D341Med (cell line): ENCODE data around the gene NPHP3.
"Not testable (repeated sequence)": the region's sequence is repeated elsewhere in the genome, so short reads cannot be mapped to it uniquely, and the experiment has no call there.

ENCODE experiments used
- DNase-seq: peaks from one replicate; pipeline ENCODE4 v3.0.0; 2012; ENCODE audit warnings: low spot score

NPHP3 gene

GRCh38 chr3:132641837-132642538, 80.2 kb downstream of the NPHP3 start:
- DNase-seq: peak; percentile 49

- not testable (repeated sequence) for DNase-seq
These were observed 80.8 kb downstream of the NPHP3 start for GRCh38 chr3:132641427-132641826.

GRCh38 chr3:132638706-132639105, 83.5 kb downstream of the NPHP3 start:
- no peak for DNase-seq

DNA sequence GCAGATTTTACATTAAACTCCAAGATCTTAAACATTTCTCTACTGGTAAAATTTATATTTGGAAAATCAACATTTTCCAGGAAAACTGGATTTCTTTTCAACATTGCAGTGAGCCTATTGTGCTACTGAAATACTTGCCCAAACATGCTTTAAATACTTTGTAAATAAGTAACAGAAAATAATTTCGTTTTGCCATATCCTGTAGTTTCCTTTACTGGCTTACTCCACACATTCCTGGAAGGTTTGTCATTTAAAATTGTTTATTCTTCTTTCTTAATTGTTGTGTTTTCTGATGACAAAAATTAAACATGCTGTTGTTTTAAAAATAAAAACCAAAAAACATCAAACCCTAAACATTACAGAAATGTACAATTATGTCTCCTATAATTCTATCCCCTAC, 84.6 kb downstream of the NPHP3 start:
- DNase-seq: no peak

DNA sequence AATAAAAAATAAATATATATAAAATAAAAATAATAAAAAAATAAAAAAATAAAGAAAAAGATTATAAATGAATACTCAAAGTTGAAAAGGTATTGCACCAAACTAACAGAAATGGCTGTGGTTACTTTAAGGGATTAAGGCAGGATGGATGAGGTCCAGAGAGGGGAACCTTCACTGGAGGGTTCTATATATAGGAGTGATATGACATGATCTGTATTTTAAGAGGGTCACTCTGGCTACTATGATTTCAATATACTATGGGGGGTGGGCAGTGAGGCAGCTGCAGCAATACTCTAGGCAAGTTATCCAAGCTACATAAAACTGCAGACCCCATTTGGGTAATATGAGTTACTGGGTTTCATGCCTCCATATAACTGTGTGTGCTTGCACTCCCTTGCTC, 87.2 kb downstream of the NPHP3 start:
- DNase-seq: no peak
